NCI-H526 (cell line): ENCODE data around the gene DYNC2I2.
"Not testable (repeated sequence)": the region's sequence is repeated elsewhere in the genome, so short reads cannot be mapped to it uniquely, and the experiment has no call there.

ENCODE experiments used
- DNase-seq, 2 experiments: peaks; one replicate each; lab custom pipeline; 2025; lab: John Stamatoyannopoulos, UW

Gene DYNC2I2

GRCh38 chr9:128656416-128657343 lies at the start of gene DYNC2I2:
TSS of gene DYNC2I2 (minus strand) at chr9:128656847. CDS start at chr9:128656726, 121 bp downstream.
- DNase-seq = peak; percentile 79 to 91

GRCh38 chr9:128706045-128706444 lies 49.4 kb upstream of the DYNC2I2 start:
- no peak for DNase-seq

GRCh38 chr9:128705051-128705965 lies 48.7 kb upstream of the DYNC2I2 start:
- no peak for DNase-seq

GRCh38 chr9:128704356-128704670 lies 47.7 kb upstream of the DYNC2I2 start:
- no peak for DNase-seq

GRCh38 chr9:128703616-128704355 lies 47.1 kb upstream of the DYNC2I2 start:
- no peak for DNase-seq

- DNase-seq = peak in 1 of 2 experiments; percentile 60
These were observed 46.4 kb upstream of the DYNC2I2 start for GRCh38 chr9:128702949-128703615.

- DNase-seq = peak; percentile 49 to 92
These were observed 45.9 kb upstream of the DYNC2I2 start, which contains the start of gene PKN3 for GRCh38 chr9:128702445-128702948. TSS of gene PKN3 (plus strand) at chr9:128702503. CDS start at chr9:128702916, 413 bp downstream.

GRCh38 chr9:128701227-128701854 lies 44.7 kb upstream of the DYNC2I2 start:
- DNase-seq = no peak

- DNase-seq = not testable (repeated sequence)
These were observed 42.6 kb upstream of the DYNC2I2 start for GRCh38 chr9:128699096-128699795.

GRCh38 chr9:128696923-128697707 lies 40.5 kb upstream of the DYNC2I2 start:
- no peak for DNase-seq

- no peak for DNase-seq
These were observed 37.7 kb upstream of the DYNC2I2 start for GRCh38 chr9:128694344-128694743.

GRCh38 chr9:128693738-128694137 lies 37.1 kb upstream of the DYNC2I2 start:
- DNase-seq = not testable (repeated sequence)

- no peak for DNase-seq
These were observed 34.0 kb upstream of the DYNC2I2 start for GRCh38 chr9:128690684-128691034.

GRCh38 chr9:128689820-128690683 lies 33.4 kb upstream of the DYNC2I2 start:
- DNase-seq = peak in 1 of 2 experiments; percentile 50

GRCh38 chr9:128689293-128689774 lies 32.7 kb upstream of the DYNC2I2 start:
- DNase-seq = peak in 1 of 2 experiments; percentile 73

GRCh38 chr9:128688501-128689292 lies 32.0 kb upstream of the DYNC2I2 start, which contains the start of gene SET:
TSS of gene SET (plus strand) at chr9:128689222. CDS start at chr9:128689583, 361 bp downstream.
- peak; percentile 69 to 98 for DNase-seq

GRCh38 chr9:128687453-128687852 lies 30.8 kb upstream of the DYNC2I2 start:
- no peak for DNase-seq
